ENCODE data around the gene ITGBL1.
A peak's percentile ranks its signal among the peaks of the same experiment; 100 is the strongest.

The ITGBL1 gene

DNA sequence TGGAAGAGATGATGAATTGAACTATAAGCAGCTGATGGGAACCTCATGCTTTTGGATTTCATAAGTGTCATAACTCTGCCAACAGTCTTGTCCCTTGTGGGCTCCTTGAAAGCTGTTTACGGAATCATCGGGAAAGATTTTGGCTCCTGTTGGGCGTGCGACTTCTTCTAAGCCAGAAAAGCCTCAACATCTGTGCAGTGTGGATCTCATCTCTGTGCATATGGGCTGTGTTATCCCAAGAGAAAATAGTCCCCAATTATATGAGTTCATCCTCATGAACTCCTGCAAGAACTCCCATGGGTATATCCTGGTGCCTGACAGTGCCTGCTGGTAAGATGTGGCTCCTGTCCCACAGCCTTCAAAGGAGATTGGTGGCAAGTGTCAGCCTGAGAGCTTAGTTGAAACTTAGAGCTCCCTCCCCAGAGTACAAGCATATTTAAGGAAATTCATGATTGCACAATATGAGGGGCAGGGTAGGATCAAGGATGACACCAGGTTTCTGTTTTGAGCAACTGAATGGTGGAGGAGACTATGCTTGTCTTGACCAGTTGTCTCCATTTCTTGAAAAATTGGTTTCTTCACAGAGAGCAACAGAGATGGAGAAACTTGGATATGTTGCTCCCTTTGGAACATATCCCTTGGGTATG is 243.5 kb downstream of the ITGBL1 start:
- DNase-seq: no peak
- Histone ChIP-seq H3K4me1 (no peaks in the 10 kb centered on the region), H3K27me3 (peaks cover 12% of the 10 kb centered on the region; the same call in 1 of the 2 replicates), H3K9me3 (no peaks in the 10 kb centered on the region), H3K36me3 (no peaks in the 10 kb centered on the region), H3K4me3 (ENCODE audit: low read depth, low read length) (no peak overlapping the region)
- TF ChIP-seq, protein P1, sequence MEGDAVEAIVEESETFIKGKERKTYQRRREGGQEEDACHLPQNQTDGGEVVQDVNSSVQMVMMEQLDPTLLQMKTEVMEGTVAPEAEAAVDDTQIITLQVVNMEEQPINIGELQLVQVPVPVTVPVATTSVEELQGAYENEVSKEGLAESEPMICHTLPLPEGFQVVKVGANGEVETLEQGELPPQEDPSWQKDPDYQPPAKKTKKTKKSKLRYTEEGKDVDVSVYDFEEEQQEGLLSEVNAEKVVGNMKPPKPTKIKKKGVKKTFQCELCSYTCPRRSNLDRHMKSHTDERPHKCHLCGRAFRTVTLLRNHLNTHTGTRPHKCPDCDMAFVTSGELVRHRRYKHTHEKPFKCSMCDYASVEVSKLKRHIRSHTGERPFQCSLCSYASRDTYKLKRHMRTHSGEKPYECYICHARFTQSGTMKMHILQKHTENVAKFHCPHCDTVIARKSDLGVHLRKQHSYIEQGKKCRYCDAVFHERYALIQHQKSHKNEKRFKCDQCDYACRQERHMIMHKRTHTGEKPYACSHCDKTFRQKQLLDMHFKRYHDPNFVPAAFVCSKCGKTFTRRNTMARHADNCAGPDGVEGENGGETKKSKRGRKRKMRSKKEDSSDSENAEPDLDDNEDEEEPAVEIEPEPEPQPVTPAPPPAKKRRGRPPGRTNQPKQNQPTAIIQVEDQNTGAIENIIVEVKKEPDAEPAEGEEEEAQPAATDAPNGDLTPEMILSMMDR (IDR thresholded peaks at IDR 0.05; ENCODE audit: low read depth, low read length): no peak

DNA sequence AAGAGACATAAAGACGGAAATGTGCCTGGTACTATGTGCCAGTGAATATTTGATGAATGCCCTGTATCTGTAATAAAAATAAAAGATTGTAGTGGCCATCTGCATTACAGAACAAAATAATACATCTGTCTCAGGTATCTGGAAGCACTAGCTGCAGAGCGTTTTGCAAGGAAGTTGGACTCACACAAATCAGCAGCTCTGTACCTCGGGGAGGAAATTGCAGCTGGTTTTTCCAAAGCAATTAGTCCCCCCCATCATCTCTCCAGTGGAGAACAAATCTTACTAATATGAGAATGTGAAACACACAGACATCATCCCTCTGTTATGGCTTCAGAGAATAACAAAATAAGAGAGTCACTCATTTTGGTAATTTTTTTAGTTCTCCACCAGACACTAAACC is 245.3 kb downstream of the ITGBL1 start:
- Histone ChIP-seq H3K4me3 (ENCODE audit: low read depth, low read length) (no peak overlapping the region), H3K27me3 (peaks cover 7% of the 10 kb centered on the region; the same call in 1 of the 2 replicates), H3K4me1 (no peaks in the 10 kb centered on the region), H3K36me3 (no peaks in the 10 kb centered on the region), H3K9me3 (no peaks in the 10 kb centered on the region)
- DNase-seq: no peak
- TF ChIP-seq, protein P1 (IDR thresholded peaks at IDR 0.05; ENCODE audit: low read depth, low read length): no peak

DNA sequence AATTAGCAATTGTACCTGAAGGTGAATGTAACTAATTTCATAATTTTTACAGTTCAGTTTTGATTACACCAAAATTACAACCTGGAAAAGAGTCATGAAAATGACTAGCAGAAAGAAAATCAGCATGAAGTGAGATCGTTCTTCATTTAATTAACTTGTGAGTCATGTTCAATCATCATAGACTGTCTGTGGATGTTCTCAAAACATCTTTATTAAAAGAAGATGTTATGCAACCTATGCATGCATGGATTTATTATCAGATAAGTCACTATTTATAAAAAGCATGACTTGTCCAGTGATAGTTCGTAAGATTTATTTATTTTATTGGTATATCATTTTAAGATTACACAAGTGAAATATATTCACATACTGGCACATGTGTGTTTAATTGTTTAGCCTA is 245.9 kb downstream of the ITGBL1 start:
- H3K27me3 ChIP-seq: peaks cover 9% of the 10 kb centered on the region
- H3K4me1 ChIP-seq: no peaks in the 10 kb centered on the region
- H3K36me3 ChIP-seq: no peaks in the 10 kb centered on the region
- no peak overlapping the region for H3K4me3 ChIP-seq (ENCODE audit: low read depth, low read length)
- TF ChIP-seq, protein P1 (IDR thresholded peaks at IDR 0.05; ENCODE audit: low read depth, low read length): no peak
- H3K9me3 ChIP-seq: no peaks in the 10 kb centered on the region
- DNase-seq: no peak

DNA sequence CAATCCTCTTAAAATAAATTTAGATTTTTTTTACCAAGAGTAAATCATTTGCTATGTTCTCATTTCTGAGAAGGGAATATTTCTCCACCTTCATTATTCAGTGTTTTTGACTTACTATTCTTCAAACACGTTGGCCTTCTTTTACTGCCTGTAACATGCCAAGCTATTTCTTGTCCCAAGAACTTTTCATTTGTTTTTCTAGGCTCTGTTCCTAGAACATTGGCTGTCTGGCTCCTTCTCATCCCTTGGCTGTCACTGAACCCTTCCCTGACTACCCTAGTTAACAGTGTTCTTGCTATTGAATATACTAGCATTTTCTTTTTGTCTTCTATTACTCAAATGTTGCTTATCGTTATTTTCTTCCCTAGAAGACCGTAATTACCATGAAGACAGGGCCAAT is 248.1 kb downstream of the ITGBL1 start:
- no peak overlapping the region for H3K4me3 ChIP-seq (ENCODE audit: low read depth, low read length)
- H3K36me3 ChIP-seq: no peaks in the 10 kb centered on the region
- H3K4me1 ChIP-seq: no peaks in the 10 kb centered on the region
- H3K27me3 ChIP-seq: peaks cover 11% of the 10 kb centered on the region
- H3K9me3 ChIP-seq: no peaks in the 10 kb centered on the region
- DNase-seq: no peak
- TF ChIP-seq, protein P1 (IDR thresholded peaks at IDR 0.05; ENCODE audit: low read depth, low read length): no peak

DNA sequence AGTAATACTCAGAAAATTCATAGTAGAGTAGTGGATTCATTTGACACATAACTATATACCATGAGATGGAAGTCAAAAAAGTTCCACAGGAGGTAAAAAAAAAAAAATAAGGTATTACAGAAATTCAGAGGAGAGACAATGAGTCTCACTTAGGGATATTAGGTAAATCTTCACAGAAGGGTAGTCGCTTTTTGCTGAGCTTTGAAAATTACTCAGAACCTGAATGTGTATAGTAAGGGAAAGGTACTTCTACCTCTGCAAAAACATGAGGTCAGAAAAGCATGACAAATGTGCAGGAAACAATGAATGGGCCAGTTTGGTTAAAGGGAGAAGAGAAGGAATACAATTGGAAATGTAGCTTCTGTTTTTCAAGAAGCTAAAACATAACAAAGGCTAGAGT is 250.6 kb downstream of the ITGBL1 start:
- TF ChIP-seq, protein P1 (IDR thresholded peaks at IDR 0.05; ENCODE audit: low read depth, low read length): no peak
- Histone ChIP-seq H3K27me3 (peaks cover 11% of the 10 kb centered on the region), H3K4me3 (ENCODE audit: low read depth, low read length) (no peak overlapping the region), H3K9me3 (no peaks in the 10 kb centered on the region), H3K36me3 (no peaks in the 10 kb centered on the region), H3K4me1 (no peaks in the 10 kb centered on the region)
- DNase-seq: no peak

DNA sequence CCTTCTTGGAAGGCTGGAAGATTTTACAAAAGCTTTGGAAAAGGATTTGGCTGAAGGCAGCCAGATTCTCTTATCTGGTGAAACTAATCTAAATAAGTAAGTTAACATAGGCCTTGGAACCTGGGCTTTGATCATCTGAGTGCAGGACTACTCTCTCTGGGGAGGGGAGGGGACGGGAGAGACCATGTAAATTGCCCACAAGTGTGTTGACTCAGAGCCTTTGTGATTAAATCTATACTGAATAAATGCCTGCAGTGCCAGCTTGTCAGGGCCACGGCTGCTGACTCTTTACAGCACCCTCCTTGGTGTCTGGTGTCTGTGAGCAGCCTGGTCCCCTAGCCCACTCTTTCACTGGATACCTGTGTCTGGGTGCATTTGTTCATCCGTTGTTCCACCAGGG is 251.4 kb downstream of the ITGBL1 start:
- TF ChIP-seq, protein P1 (IDR thresholded peaks at IDR 0.05; ENCODE audit: low read depth, low read length): no peak
- Histone ChIP-seq H3K4me1 (no peaks in the 10 kb centered on the region), H3K4me3 (ENCODE audit: low read depth, low read length) (no peak overlapping the region), H3K9me3 (no peaks in the 10 kb centered on the region), H3K36me3 (no peaks in the 10 kb centered on the region), H3K27me3 (peaks cover 11% of the 10 kb centered on the region)
- DNase-seq: peak; percentile 13
